ENCODE results near the gene RPP40. TPM values are rescaled to one million over a fixed set of nuclear protein-coding genes. Genes with fewer than 3 reads are reported as not detected.
A peak's percentile ranks its signal among the peaks of the same experiment; 100 is the strongest.
"Not testable (repeated sequence)": the region's sequence is repeated elsewhere in the genome, so short reads cannot be mapped to it uniquely, and the experiment has no call there.

RPP40 gene
- total RNA-seq (21.3 TPM), polyA plus RNA-seq (10.4 TPM)

GRCh38 chr6:5003604-5004372 lies at the start of gene RPP40:
Gene RPP40, minus strand, starts transcription at chr6:5004037. Its CDS starts 35 bp downstream, at chr6:5004002.
- H3K36me3 ChIP-seq (ENCODE audit: insufficient read depth): peaks cover 2% of the 10 kb centered on the region
- no peaks in the 10 kb centered on the region for H3K4me1 ChIP-seq (ENCODE audit: insufficient read depth)
- H3K4me3 ChIP-seq (ENCODE audit: low read depth, low read length): peak within 1 kb of the TSS; percentile 49
- peak; percentile 90 for DNase-seq (ENCODE audit: extremely low spot score)
- H3K27ac ChIP-seq (ENCODE audit: low read depth): peak within 1 kb of the TSS; percentile 98
- under 1% methylated on average over 64 of the region's 64 CpGs for WGBS

GRCh38 chr6:5053038-5053437 lies 49.2 kb upstream of the RPP40 start:
- no peak overlapping the region for H3K27ac ChIP-seq (ENCODE audit: low read depth)
- no peaks in the 10 kb centered on the region for H3K36me3 ChIP-seq (ENCODE audit: insufficient read depth)
- H3K4me3 ChIP-seq (ENCODE audit: low read depth, low read length): no peak overlapping the region
- DNase-seq (ENCODE audit: extremely low spot score): no peak
- no peaks in the 10 kb centered on the region for H3K4me1 ChIP-seq (ENCODE audit: insufficient read depth)

GRCh38 chr6:5051394-5051793 lies 47.6 kb upstream of the RPP40 start:
- no peaks in the 10 kb centered on the region for H3K36me3 ChIP-seq (ENCODE audit: insufficient read depth)
- no peaks in the 10 kb centered on the region for H3K4me1 ChIP-seq (ENCODE audit: insufficient read depth)
- no peak overlapping the region for H3K27ac ChIP-seq (ENCODE audit: low read depth)
- no peak overlapping the region for H3K4me3 ChIP-seq (ENCODE audit: low read depth, low read length)
- 97% methylated on average over 1 of the region's 1 CpG for WGBS
- no peak for DNase-seq (ENCODE audit: extremely low spot score)

GRCh38 chr6:5050009-5050408 lies 46.2 kb upstream of the RPP40 start:
- DNase-seq (ENCODE audit: extremely low spot score): no peak
- H3K27ac ChIP-seq (ENCODE audit: low read depth): no peak overlapping the region
- WGBS: 94% methylated on average over 2 of the region's 2 CpGs
- no peaks in the 10 kb centered on the region for H3K36me3 ChIP-seq (ENCODE audit: insufficient read depth)
- H3K4me3 ChIP-seq (ENCODE audit: low read depth, low read length): no peak overlapping the region
- no peaks in the 10 kb centered on the region for H3K4me1 ChIP-seq (ENCODE audit: insufficient read depth)

GRCh38 chr6:5046430-5046829 lies 42.6 kb upstream of the RPP40 start:
- Histone ChIP-seq H3K4me1 (ENCODE audit: insufficient read depth) (no peaks in the 10 kb centered on the region), H3K4me3 (ENCODE audit: low read depth, low read length) (no peak overlapping the region), H3K36me3 (ENCODE audit: insufficient read depth) (no peaks in the 10 kb centered on the region), H3K27ac (ENCODE audit: low read depth) (no peak overlapping the region)
- 59% methylated on average over 9 of the region's 9 CpGs for WGBS
- no peak for DNase-seq (ENCODE audit: extremely low spot score)

GRCh38 chr6:5045416-5045815 lies 41.6 kb upstream of the RPP40 start:
- Histone ChIP-seq H3K27ac (ENCODE audit: low read depth) (no peak overlapping the region), H3K4me3 (ENCODE audit: low read depth, low read length) (no peak overlapping the region), H3K36me3 (ENCODE audit: insufficient read depth) (no peaks in the 10 kb centered on the region), H3K4me1 (ENCODE audit: insufficient read depth) (no peaks in the 10 kb centered on the region)
- 20% methylated on average over 8 of the region's 8 CpGs for WGBS
- no peak for DNase-seq (ENCODE audit: extremely low spot score)

- H3K27ac ChIP-seq (ENCODE audit: low read depth): no peak overlapping the region
- DNase-seq (ENCODE audit: extremely low spot score): no peak
- no peaks in the 10 kb centered on the region for H3K36me3 ChIP-seq (ENCODE audit: insufficient read depth)
- WGBS: 78% methylated on average over 3 of the region's 3 CpGs
- H3K4me1 ChIP-seq (ENCODE audit: insufficient read depth): no peaks in the 10 kb centered on the region
- H3K4me3 ChIP-seq (ENCODE audit: low read depth, low read length): no peak overlapping the region
These were observed 41.0 kb upstream of the RPP40 start for GRCh38 chr6:5044866-5045265.

GRCh38 chr6:5042436-5042835 lies 38.6 kb upstream of the RPP40 start:
- no peak for DNase-seq (ENCODE audit: extremely low spot score)
- Histone ChIP-seq H3K4me1 (ENCODE audit: insufficient read depth) (no peaks in the 10 kb centered on the region), H3K4me3 (ENCODE audit: low read depth, low read length) (no peak overlapping the region), H3K27ac (ENCODE audit: low read depth) (no peak overlapping the region), H3K36me3 (ENCODE audit: insufficient read depth) (no peaks in the 10 kb centered on the region)
- WGBS: 81% methylated on average over 3 of the region's 3 CpGs

- no peak overlapping the region for H3K27ac ChIP-seq (ENCODE audit: low read depth)
- no peak overlapping the region for H3K4me3 ChIP-seq (ENCODE audit: low read depth, low read length)
- H3K4me1 ChIP-seq (ENCODE audit: insufficient read depth): no peaks in the 10 kb centered on the region
- no peak for DNase-seq (ENCODE audit: extremely low spot score)
- 40% methylated on average over 2 of the region's 2 CpGs for WGBS
- no peaks in the 10 kb centered on the region for H3K36me3 ChIP-seq (ENCODE audit: insufficient read depth)
These were observed 38.1 kb upstream of the RPP40 start for GRCh38 chr6:5041955-5042354.

GRCh38 chr6:5036269-5036668 lies 32.4 kb upstream of the RPP40 start:
- Histone ChIP-seq H3K4me3 (ENCODE audit: low read depth, low read length) (no peak overlapping the region), H3K36me3 (ENCODE audit: insufficient read depth) (no peaks in the 10 kb centered on the region), H3K4me1 (ENCODE audit: insufficient read depth) (no peaks in the 10 kb centered on the region), H3K27ac (ENCODE audit: low read depth) (no peak overlapping the region)
- WGBS: 61% methylated on average over 8 of the region's 8 CpGs
- no peak for DNase-seq (ENCODE audit: extremely low spot score)

- Histone ChIP-seq H3K4me1 (ENCODE audit: insufficient read depth) (no peaks in the 10 kb centered on the region), H3K27ac (ENCODE audit: low read depth) (no peak overlapping the region), H3K36me3 (ENCODE audit: insufficient read depth) (no peaks in the 10 kb centered on the region), H3K4me3 (ENCODE audit: low read depth, low read length) (no peak overlapping the region)
- peak; percentile 45 for DNase-seq (ENCODE audit: extremely low spot score)
- WGBS: 86% methylated on average over 7 of the region's 7 CpGs
These were observed 30.9 kb upstream of the RPP40 start for GRCh38 chr6:5034736-5035135.

GRCh38 chr6:5034328-5034727 lies 30.5 kb upstream of the RPP40 start:
- DNase-seq (ENCODE audit: extremely low spot score): no peak
- no peaks in the 10 kb centered on the region for H3K36me3 ChIP-seq (ENCODE audit: insufficient read depth)
- H3K4me3 ChIP-seq (ENCODE audit: low read depth, low read length): no peak overlapping the region
- H3K27ac ChIP-seq (ENCODE audit: low read depth): peak overlapping the region; percentile 41
- WGBS: 76% methylated on average over 7 of the region's 7 CpGs
- no peaks in the 10 kb centered on the region for H3K4me1 ChIP-seq (ENCODE audit: insufficient read depth)

GRCh38 chr6:5033214-5033904 lies 29.5 kb upstream of the RPP40 start:
- not testable (repeated sequence) for H3K36me3 ChIP-seq (ENCODE audit: insufficient read depth); H3K4me1 ChIP-seq (ENCODE audit: insufficient read depth); H3K27ac ChIP-seq (ENCODE audit: low read depth); DNase-seq (ENCODE audit: extremely low spot score); H3K4me3 ChIP-seq (ENCODE audit: low read depth, low read length)
- WGBS: 67% methylated on average over 14 of the region's 14 CpGs

GRCh38 chr6:5032706-5033105 lies 28.9 kb upstream of the RPP40 start:
- DNase-seq (ENCODE audit: extremely low spot score); H3K36me3 ChIP-seq (ENCODE audit: insufficient read depth); H3K27ac ChIP-seq (ENCODE audit: low read depth); H3K4me1 ChIP-seq (ENCODE audit: insufficient read depth); H3K4me3 ChIP-seq (ENCODE audit: low read depth, low read length): not testable (repeated sequence)
- 38% methylated on average over 13 of the region's 13 CpGs for WGBS

Measured in urinary bladder (tissue), 4 donors.